HG02885 (cell line): ENCODE data around the gene MITF.
"Not testable (repeated sequence)": the region's sequence is repeated elsewhere in the genome, so short reads cannot be mapped to it uniquely, and the experiment has no call there.

Experiments
- ATAC-seq: cut with Tn5 transposase; IDR thresholded peaks from one replicate; pipeline ENCODE4 v1.9.1; 2021; ENCODE audit warnings: mild to moderate bottlenecking; ENCODE audit not compliant: unreplicated experiment, poor library complexity

The MITF gene

GRCh38 chr3:69896095-69896494 lies 156.8 kb downstream of the MITF start:
- no peak for ATAC-seq

DNA sequence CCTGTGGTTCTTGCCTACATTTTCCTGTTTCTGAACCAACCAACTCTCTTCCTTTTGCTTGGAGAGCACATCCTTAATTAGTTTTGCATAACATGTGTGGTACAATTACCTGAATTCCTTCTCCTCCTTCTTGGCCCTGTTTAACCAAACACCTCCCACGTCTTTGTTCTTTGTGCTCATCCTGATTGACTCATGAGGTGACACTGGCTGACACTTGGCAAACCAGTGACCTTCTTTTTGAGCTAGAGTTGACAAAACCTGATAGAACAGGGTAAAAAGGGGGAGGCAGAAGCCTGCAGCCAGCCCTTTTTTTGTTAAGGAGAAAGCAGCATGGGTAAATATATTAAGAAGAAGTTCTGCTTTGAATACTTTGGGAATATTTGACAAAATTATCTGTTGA lies 161.1 kb downstream of the MITF start:
- no peak for ATAC-seq

DNA sequence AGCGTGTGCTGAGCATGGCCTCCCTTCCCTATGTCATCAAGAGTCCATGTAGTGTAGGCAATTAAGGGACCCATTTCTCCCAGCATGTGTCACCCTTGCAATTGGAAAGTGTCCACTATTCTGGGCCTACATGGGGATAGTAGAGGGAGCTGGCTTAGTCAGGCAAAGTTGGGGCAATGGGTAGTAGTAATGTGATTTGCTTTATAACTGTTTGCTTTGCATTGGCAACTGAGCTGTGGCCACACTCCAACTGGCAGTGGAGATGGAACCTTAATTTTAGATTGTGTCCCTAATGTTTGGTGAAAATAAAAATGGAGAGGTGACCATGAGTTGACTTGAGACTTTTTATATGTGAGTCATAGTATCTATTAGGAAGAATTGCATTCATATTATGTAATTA lies 162.5 kb downstream of the MITF start:
- ATAC-seq: no peak

- ATAC-seq: no peak
Measured at GRCh38 chr3:69902386-69902785, 163.1 kb downstream of the MITF start.

GRCh38 chr3:69906351-69906966 lies 167.2 kb downstream of the MITF start:
- no peak for ATAC-seq

DNA sequence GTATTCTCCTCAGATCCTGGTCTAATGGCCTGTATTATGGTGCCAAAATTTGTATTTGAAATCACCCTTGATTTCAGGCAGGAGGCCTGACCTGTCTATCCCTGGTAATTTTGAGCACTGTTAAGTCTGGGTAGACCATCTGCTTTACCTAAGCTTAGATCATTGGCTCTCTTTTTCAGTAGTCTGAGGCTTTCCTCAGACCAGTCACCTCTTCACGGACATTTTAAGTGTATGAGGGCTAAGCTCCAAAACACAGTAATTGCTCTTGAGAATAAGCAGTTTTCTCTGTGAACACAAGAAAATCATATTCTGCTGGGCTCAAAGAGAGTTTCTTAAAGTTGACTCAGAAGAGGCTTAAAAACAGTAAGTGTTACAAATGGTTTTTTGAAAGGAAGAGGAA lies 168.3 kb downstream of the MITF start:
- ATAC-seq: no peak

- not testable (repeated sequence) for ATAC-seq
Measured at GRCh38 chr3:69909859-69910258, 170.6 kb downstream of the MITF start.

GRCh38 chr3:69913422-69913821 lies 174.2 kb downstream of the MITF start:
- no peak for ATAC-seq

- no peak for ATAC-seq
Measured at GRCh38 chr3:69914395-69914794, 175.1 kb downstream of the MITF start.

- ATAC-seq: no peak
Measured at GRCh38 chr3:69915726-69916125, 176.5 kb downstream of the MITF start.

DNA sequence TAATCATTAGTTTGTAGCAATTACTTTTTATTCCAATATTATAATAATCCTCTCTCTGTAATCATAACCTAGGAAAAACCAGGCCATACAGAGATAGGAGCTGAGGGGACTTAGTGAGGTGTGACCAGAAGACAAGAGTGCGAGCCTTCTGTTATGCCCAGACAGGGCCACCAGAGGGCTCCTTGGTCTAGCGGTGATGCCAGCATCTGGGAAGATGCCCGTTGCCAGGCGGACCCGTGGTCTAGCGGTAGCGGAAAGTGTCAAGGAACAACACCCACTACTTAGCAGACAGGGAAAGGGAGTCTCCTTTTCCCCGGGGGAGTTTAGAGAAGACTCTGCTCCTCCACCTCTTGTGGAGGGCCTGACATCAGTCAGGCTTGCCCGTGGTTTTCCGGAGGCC lies 180.7 kb downstream of the MITF start:
- not testable (repeated sequence) for ATAC-seq

GRCh38 chr3:69921651-69922050 lies 182.4 kb downstream of the MITF start:
- no peak for ATAC-seq

- ATAC-seq: no peak
Measured at GRCh38 chr3:69922521-69923000, 183.3 kb downstream of the MITF start.

GRCh38 chr3:69925506-69925905 lies 186.2 kb downstream of the MITF start:
- ATAC-seq: no peak

GRCh38 chr3:69926385-69926784 lies 187.1 kb downstream of the MITF start:
- ATAC-seq: no peak

GRCh38 chr3:69927571-69927970 lies 188.3 kb downstream of the MITF start:
- no peak for ATAC-seq

DNA sequence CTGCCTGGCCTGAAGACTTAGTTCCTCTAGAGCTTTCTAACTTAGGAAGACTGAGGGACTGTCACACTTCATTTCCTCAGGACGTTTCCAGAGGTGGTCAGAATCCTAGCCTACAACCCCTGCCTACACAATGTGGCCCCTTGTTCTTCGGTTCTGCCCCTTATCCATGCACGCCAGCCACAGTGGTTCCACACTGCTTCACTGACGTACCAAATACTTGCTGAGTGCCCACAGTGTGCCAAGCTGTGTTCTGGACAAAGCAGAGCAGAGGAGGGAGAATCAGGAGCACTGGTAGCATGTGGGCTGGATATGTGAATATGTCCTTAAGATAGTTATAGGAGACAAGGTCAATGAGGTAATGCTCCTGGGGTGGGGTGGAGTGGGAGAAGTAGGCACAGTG lies 189.8 kb downstream of the MITF start:
- no peak for ATAC-seq

DNA sequence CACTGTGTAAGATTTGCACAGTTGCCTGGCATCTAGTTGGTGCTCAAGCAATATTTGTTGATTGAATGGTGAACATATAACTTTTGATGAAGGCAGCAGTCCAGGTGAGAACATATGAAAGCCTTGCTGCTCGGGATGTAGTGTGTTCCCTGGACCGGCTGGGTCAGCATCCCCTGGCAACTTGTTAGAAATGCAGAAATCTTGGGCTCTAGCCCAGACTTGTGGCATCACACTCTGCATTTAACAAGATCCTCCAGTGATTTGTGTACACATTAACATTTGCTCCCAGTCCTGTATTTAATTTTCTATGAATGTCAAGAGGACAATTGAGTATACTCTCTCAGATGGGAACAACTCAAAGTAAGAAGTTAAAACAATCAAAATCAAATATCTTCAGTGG lies 191.3 kb downstream of the MITF start:
- ATAC-seq: no peak

- no peak for ATAC-seq
Measured at GRCh38 chr3:69932087-69932486, 192.8 kb downstream of the MITF start.

DNA sequence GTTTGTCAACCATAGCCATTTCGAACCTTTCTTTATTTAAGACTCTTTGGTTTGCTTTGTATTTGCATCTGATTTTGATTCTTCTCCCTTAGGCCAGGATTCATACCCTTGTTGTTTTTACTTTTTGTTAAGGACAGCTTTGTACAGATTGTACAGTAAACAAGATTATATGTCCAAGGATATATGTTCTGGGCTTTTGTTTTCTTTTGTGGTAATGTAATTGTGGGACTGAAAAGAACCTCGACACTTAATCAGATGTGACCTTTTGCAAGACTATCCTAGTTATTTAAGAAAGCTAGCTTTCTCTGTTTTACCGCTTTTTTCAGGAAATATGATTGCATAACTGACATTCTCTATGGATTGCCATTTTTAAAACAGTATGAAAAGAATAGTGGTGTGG lies 193.2 kb downstream of the MITF start:
- ATAC-seq: no peak

GRCh38 chr3:69934398-69934797 lies 195.1 kb downstream of the MITF start:
- no peak for ATAC-seq

DNA sequence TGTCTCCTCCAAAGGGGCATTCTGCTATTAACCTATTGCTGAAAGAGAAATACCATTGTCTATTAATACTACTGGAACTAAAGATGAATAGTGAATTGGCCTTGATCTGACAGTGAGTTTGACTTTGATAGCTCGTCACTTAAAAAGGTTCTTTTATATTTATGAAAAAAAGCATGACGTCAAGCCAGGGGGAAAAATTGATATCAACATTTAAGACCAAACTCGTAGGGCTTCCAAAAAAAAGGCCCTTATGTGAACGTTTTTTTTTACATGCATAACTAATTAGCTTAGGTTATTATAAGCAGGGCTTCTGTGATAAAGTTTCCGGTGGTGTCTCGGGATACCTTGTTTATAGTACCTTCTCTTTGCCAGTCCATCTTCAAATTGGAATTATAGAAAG lies 197.0 kb downstream of the MITF start:
- no peak for ATAC-seq

DNA sequence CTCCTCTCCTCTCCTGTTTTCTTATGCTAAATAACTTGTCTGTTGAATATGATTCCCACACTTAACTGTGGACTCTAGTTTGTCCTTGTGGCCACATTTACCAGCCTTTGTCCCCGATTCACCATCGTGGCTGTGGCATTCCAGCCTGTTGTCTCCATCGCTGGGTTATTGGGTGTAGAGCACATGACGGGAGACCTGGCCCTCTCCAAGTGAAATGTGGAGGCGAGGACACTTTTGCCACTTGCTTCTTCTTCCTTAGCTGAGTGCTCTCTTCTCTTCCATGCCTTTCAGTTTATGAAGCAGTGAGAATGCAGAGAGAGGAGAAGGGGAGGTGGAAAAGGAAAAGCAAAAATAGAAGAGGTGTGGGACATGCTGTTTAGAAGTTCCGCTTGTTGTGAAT lies 198.8 kb downstream of the MITF start:
- ATAC-seq: no peak
